Measurements from ENCODE around the gene DALRD3.

DALRD3 gene

DNA sequence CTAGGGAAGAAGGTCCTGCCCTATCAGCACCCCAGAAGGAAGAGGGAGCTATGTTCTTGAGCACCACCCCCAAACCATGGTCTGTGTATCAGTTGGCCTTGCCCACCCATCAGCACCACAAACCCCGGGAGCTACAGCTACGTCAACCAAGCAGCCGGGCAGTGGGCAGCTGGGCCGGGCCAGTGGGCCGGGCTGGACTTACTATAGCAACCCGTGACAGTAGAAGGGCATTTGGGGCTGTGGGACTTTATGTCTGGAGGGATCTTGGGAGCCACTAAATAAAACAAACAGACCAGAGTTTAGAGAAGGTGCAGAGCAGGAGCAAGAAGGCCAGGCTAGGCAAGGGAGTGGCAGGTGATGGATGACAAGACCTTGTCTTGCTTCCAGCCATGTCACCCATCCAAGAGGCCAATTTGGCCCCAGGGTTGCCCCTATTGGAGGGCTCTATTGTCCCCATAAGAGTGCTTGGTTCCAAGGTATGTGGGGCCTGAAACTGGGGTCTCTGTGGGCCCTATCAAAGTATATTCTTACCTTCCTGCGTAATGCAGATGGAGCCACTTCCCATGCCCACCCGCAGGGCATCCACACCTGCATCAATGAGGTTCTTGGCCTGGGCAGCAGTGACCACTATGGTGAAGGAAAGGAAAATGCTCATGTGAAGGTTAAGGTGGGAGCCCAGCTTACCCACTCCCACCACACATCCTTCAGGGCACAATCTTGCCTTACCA, 7.6 kb upstream of the DALRD3 start:
- peak overlapping the region; percentile 71 for H3K27ac Mint-ChIP-seq
- no peaks in the 10 kb centered on the region for H3K9me3 Mint-ChIP-seq
- H3K27me3 Mint-ChIP-seq = no peaks in the 10 kb centered on the region
- peak overlapping the region; percentile 98 for H3K4me3 Mint-ChIP-seq
- peaks cover 72% of the 10 kb centered on the region for H3K36me3 Mint-ChIP-seq (ENCODE audit: low read depth)
- H3K4me1 Mint-ChIP-seq (ENCODE audit: low read depth) = peaks cover 68% of the 10 kb centered on the region

DNA sequence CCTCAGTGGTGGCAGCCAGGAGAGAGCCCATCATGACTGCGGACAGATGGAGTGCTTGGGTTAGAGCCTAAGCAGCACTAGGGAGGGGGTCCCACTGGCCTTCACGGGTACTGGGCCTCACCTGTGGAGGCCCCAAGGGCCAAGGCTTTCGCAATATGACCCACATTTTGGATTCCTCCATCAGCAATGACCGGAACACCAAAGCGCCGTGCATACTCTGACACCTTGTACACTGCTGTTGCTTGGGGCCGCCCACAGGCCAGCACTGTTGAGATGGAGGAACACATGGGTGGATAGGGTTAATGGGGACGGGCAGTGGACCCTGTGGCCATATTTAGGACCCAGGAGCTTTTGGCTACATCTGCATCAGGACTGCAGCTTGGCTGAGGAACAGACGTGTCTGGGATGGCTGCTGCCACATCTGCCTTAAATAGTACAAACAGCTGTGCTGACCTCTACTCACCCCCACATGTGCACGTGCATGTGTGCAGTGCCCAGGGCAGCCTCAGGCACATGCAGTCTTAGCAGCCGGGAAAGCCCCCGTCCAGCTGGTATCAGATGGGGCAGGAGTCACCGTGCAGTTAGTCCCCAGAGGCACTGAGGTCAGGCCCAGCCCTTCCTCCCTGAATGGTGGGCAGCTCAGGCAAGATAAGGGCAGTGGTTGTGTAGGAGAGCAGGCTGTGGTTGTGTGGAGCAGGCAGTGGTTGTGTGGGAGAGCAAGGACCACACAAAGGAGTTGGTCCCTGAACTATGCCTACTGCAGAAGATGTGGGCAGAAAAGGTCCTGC, 6.8 kb upstream of the DALRD3 start:
- Mint-ChIP-seq H3K36me3 (ENCODE audit: low read depth) (peaks cover 72% of the 10 kb centered on the region), H3K4me3 (peak overlapping the region; percentile 91), H3K4me1 (ENCODE audit: low read depth) (peaks cover 70% of the 10 kb centered on the region), H3K27ac (peak overlapping the region; percentile 71), H3K9me3 (no peaks in the 10 kb centered on the region), H3K27me3 (no peaks in the 10 kb centered on the region)

DNA sequence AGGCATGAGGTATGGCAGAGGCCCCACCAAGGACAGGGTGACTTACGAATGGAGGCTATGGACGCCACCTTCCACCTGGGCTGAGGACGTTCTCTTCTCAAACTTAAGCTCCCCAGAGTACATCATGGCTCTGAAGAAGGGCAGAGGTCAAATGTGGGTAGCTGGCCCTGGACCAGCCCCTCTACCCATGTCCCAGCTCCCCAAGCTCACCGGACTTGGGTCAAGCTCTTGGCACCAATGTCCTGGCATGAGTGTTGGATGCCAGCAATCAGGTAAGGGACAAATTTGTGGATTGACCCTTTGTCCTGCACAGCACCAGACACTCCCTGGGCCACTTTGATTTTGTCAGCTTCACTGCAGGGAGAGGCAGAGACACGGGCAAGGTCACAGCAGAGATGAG, 6.1 kb upstream of the DALRD3 start:
- peaks cover 66% of the 10 kb centered on the region for H3K36me3 Mint-ChIP-seq (ENCODE audit: low read depth)
- H3K4me1 Mint-ChIP-seq (ENCODE audit: low read depth) = peaks cover 71% of the 10 kb centered on the region
- peak overlapping the region; percentile 71 for H3K27ac Mint-ChIP-seq
- no peaks in the 10 kb centered on the region for H3K9me3 Mint-ChIP-seq
- no peaks in the 10 kb centered on the region for H3K27me3 Mint-ChIP-seq
- H3K4me3 Mint-ChIP-seq = peak overlapping the region; percentile 91

DNA sequence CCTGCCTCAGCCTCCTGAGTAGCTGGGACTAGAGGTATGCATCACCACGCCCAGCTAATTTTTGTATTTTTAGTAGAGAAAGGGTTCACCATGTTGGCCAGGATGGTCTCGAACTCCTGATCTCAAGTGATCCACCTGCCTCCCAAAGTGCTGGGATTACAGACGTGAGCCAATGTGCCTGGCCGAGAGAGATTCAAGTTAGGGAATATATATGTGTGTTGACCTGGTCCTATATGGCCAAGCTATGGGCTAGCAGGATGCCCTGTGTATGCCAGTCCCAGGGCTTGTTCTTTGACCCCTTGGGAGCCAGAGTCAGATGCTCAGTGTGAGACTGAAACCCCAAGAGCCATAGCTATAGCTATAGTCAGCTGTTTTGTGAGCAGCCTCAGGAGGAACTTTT, 5.4 kb upstream of the DALRD3 start:
- peaks cover 61% of the 10 kb centered on the region for H3K36me3 Mint-ChIP-seq (ENCODE audit: low read depth)
- H3K4me3 Mint-ChIP-seq = peak overlapping the region; percentile 91
- no peaks in the 10 kb centered on the region for H3K27me3 Mint-ChIP-seq
- H3K4me1 Mint-ChIP-seq (ENCODE audit: low read depth) = peaks cover 73% of the 10 kb centered on the region
- H3K9me3 Mint-ChIP-seq = no peaks in the 10 kb centered on the region
- H3K27ac Mint-ChIP-seq = peak overlapping the region; percentile 49

DNA sequence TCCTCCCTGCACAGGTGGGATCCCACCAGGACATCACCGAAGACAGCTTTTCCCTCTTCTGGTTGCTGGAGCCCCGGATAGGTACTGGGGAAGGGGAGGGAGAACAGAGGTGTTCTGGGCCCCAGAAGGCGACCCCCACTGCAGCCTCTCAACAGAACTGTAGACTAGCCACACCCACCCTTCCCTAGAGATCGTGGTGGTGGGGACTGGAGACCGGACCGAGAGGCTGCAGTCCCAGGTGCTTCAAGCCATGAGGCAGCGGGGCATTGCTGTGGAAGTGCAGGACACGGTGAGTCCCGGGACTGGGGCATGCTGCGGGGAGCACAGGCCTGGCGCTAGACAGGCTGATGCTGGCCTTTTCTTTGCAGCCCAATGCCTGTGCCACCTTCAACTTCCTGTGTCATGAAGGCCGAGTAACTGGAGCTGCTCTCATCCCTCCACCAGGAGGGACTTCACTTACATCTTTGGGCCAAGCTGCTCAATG, 4.3 kb upstream of the DALRD3 start:
- Mint-ChIP-seq H3K36me3 (ENCODE audit: low read depth) (peaks cover 50% of the 10 kb centered on the region), H3K27me3 (no peaks in the 10 kb centered on the region), H3K4me1 (ENCODE audit: low read depth) (peaks cover 69% of the 10 kb centered on the region), H3K27ac (peak overlapping the region; percentile 95), H3K4me3 (peak overlapping the region; percentile 91), H3K9me3 (no peaks in the 10 kb centered on the region)

DNA sequence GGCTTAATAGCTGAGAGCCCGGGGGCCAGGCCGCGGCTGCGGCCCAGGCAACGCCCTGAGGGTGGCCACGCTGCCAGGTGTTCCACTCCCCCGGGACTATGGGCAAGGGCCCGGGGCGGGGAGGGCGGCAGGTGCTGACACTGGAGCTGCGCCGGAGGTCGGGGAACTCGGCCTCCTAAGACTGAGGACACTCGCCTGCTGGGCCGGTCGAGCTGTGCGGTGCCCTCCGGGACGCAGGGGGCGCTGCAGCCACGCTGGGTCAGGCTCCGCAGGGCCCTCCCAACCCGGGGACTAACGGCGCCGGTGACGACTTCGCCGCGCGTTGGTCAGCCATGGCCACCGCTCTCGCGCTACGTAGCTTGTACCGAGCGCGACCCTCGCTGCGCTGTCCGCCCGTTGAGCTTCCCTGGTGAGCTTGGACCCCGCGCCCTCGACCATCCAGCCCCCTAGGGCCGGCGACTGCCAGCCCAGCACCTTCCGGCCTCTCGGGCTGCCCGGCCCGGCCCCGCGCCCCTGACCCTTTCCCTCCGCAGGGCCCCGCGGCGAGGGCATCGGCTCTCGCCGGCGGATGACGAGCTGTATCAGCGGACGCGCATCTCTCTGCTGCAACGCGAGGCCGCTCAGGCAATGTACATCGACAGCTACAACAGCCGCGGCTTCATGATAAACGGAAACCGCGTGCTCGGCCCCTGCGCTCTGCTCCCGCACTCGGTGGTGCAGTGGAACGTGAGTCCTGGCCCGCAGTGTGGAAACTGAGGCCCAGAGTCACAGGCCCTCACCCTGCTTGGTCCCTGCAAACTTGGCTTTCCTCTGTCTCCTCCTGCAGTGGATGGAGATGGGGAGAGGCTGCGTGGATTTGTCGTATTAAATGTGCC, 3.7 kb upstream of the DALRD3 start, which contains the start of gene NDUFAF3:
NDUFAF3 (plus strand) TSS at position 309 of the 875 bp plus-strand sequence; CDS start at position 333, 24 bp downstream.
- no peaks in the 10 kb centered on the region for H3K27me3 Mint-ChIP-seq
- H3K27ac Mint-ChIP-seq = peak within 1 kb of the TSS; percentile 95
- peaks cover 68% of the 10 kb centered on the region for H3K4me1 Mint-ChIP-seq (ENCODE audit: low read depth)
- no peaks in the 10 kb centered on the region for H3K9me3 Mint-ChIP-seq
- H3K36me3 Mint-ChIP-seq (ENCODE audit: low read depth) = peaks cover 44% of the 10 kb centered on the region
- H3K4me3 Mint-ChIP-seq = peak within 1 kb of the TSS; percentile 91

DNA sequence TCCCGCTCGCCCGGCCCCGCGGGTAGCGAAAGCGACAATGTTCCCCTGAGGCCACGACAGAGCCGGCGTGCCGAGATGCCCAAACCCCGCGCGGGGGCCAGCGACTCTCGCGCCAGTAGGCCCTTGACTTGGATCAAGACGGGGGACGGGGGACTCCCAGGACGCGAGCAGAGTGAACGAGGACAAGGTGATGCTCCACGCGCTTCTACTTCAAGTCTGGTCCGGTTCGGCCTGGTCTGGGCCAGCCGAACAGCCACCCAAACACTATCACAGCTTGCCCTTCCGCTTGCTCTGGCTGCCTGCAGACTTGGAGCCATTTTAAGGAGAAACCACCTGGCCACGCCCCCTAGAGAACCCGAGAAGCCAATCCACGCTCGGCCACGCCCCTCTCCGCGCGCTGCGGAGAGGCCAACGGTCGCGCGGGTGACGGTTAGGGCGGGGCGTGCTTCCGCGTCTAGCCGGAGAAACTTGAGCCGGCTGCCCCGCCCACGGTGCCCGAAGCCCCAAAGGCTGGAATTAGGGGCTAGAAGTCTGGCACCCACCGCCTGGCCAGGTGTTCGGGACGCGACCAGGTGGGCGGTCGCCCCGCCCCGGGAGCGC, 2.9 kb upstream of the DALRD3 start:
- H3K4me1 Mint-ChIP-seq (ENCODE audit: low read depth) = peaks cover 61% of the 10 kb centered on the region
- H3K27ac Mint-ChIP-seq = peak overlapping the region; percentile 95
- H3K36me3 Mint-ChIP-seq (ENCODE audit: low read depth) = peaks cover 37% of the 10 kb centered on the region
- peak overlapping the region; percentile 91 for H3K4me3 Mint-ChIP-seq
- H3K9me3 Mint-ChIP-seq = no peaks in the 10 kb centered on the region
- no peaks in the 10 kb centered on the region for H3K27me3 Mint-ChIP-seq

DNA sequence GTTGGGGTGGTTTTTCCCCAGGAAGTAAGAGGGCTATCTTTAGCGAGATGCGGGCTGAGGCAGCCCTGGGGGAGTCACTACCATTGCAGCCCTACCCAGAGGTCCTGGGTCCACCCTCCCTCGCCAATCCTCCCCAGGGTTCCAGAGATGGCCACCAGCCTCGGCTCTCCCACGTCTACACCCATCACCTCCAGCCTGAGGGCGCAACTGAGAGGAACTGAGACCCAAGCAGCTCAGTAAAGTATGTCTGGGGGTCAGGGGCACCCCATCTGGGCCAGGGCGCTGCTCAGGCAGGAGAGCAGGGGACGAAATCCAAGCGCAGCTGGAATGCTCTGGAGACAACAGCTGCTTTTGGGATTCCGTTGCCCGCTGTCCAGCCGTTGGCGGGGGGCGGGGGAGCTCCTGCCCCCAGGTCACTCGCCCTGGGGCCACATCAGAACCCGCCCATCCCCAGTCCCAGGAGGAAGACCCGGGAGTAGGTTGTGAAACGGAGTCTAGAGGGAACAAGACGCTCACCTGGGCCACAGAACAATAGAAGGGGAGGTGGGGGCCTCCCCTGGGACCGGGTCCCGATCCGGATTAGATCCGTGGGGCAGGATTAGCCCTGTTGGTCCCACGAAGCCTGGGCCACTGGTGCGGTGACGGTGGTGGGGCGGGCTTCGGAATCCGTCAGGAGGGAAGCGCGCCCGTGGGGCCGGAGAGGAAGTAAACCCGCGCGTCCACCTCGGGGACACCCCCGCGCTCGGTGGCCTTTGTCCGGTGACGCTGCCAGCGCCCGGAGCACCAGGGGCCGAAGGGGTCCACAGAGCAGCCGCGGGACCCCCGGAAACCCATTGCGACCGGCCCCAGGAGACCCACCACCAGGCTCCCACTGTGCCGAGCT, 2.2 kb upstream of the DALRD3 start:
- Mint-ChIP-seq H3K27ac (peak overlapping the region; percentile 95), H3K9me3 (no peaks in the 10 kb centered on the region), H3K36me3 (ENCODE audit: low read depth) (peaks cover 33% of the 10 kb centered on the region), H3K27me3 (no peaks in the 10 kb centered on the region), H3K4me3 (peak overlapping the region; percentile 91), H3K4me1 (ENCODE audit: low read depth) (peaks cover 54% of the 10 kb centered on the region)

DNA sequence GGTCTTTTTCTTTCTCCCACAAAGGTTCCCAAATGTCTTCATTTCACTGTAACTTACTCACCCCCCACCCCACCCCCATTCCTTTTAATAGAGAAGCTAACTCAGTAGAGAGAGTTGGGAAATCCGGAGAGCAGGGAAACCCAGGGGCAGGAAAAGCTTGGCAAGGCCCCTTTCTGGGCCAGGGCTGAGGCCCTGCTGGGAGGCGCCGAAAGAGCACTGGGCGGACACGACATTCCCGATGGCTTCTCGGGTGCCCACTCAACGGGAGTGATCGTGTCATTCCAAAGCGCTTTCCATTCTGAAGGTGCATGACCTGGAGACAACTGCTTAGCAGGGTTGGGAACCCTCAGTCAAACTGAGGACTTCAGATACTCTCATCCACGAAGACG, 1.6 kb upstream of the DALRD3 start:
- peaks cover 33% of the 10 kb centered on the region for H3K36me3 Mint-ChIP-seq (ENCODE audit: low read depth)
- H3K27me3 Mint-ChIP-seq = no peaks in the 10 kb centered on the region
- H3K4me3 Mint-ChIP-seq = peak overlapping the region; percentile 91
- peaks cover 48% of the 10 kb centered on the region for H3K4me1 Mint-ChIP-seq (ENCODE audit: low read depth)
- peak overlapping the region; percentile 86 for H3K27ac Mint-ChIP-seq
- H3K9me3 Mint-ChIP-seq = no peaks in the 10 kb centered on the region

DNA sequence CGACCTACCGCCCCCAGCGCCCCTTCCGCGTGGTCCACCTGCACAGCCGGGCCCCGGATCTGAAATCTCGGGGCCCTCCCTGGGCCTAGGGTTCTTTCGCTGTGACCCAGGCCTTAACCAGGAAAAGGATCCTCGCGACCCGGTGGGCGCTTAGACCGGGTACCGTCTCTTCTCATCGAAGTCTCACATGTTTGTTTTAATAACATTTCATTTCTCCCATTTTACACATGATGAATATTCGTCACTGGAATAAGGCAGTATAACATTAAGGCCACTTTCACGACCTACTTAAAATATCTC, 277 bp upstream of the DALRD3 start:
- Mint-ChIP-seq H3K9me3 (no peaks in the 10 kb centered on the region), H3K4me3 (peak overlapping the region; percentile 91), H3K27me3 (no peaks in the 10 kb centered on the region), H3K27ac (peak overlapping the region; percentile 88), H3K4me1 (ENCODE audit: low read depth) (peaks cover 37% of the 10 kb centered on the region), H3K36me3 (ENCODE audit: low read depth) (peaks cover 24% of the 10 kb centered on the region)

DNA sequence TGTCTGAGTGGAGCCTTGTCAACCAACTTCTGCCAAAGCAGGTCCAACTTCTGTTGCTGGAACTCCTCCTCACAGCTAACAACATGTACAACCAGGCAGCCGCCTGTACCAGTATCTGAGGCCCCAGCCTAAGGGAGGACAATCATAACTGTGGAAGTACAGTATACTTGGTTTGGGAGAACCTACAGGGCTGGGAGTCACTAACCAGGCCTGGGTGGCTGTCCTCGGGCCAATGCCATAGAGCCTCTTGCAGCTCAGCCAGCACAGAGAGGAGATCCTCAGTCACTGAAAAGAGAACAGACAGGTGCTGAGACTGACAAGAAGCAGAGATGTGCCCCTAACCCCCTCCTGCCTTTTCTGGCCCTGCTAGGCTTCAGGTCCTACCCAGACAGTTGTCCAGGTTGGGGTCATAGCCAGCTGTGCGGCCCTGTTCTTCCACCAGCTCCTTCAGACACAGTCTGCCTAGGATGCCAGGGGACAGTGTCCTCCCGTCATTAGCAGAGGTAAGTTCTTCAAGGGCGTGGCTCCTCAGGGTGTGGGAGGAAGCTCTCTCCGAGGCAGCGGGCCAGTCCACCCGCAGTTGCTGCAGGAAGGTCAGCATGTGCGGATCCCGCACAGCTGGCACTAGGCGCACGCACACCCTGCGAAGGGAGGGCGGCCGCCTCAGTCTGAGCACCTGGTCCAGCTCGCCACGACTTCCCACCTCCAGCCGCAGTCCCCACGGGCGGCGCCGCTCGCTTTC, 980 bp downstream of the DALRD3 start:
- H3K4me3 Mint-ChIP-seq = peak overlapping the region; percentile 84
- H3K9me3 Mint-ChIP-seq = no peaks in the 10 kb centered on the region
- peaks cover 27% of the 10 kb centered on the region for H3K4me1 Mint-ChIP-seq (ENCODE audit: low read depth)
- no peaks in the 10 kb centered on the region for H3K27me3 Mint-ChIP-seq
- peak overlapping the region; percentile 49 for H3K27ac Mint-ChIP-seq
- peaks cover 14% of the 10 kb centered on the region for H3K36me3 Mint-ChIP-seq (ENCODE audit: low read depth)

DNA sequence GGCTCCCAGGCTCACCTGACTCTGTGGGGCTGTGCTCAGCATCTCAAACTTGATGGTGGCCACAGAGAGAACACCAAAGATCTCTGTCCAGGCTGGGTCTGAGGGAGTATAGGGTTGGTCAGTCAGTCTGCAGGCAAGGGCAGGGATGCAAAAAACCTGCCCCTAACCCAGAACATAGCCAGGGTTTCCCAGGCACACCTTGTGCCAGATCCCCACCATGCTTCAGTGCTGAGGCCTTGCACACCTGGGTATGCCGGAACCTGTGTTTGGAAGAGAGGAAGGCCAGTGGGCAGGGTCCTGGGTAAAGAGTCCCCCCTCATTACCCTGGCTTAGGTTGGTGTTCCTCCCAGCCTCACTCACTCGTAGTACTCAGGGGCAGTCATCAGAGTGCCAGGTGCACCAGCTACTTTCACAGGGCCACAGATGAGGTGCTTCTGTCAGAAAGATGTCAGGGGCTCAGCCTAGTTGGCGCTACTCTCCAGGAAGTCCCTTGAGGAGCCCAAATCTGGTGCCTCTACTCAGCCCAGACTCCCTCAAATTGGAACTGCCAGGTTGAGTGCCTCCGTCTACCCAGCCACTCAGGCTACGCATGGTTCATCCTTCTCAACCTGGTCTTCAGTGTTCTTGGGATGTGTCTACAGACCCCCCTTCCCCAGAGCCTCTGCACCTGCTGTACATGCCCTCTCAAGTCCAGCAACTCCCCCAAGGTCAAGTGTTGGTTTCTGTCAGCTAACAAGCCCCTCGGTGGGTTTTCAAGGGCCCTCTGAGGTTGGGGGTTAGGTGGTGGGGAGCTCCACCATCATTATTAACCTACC, 1.8 kb downstream of the DALRD3 start:
- no peaks in the 10 kb centered on the region for H3K27me3 Mint-ChIP-seq
- H3K36me3 Mint-ChIP-seq (ENCODE audit: low read depth) = peaks cover 19% of the 10 kb centered on the region
- peak overlapping the region; percentile 84 for H3K4me3 Mint-ChIP-seq
- peaks cover 27% of the 10 kb centered on the region for H3K4me1 Mint-ChIP-seq (ENCODE audit: low read depth)
- H3K27ac Mint-ChIP-seq = no peak overlapping the region
- no peaks in the 10 kb centered on the region for H3K9me3 Mint-ChIP-seq

Data from stimulated activated naive CD8-positive, alpha-beta T cell treated with anti-CD3 and anti-CD28 coated beads, Interleukin-15, Interleukin-2, amounts not matched to agents 100 ng/mL and 50 ng/mL, for 24 hours (primary cell).